Measurements from ENCODE around the gene RNF222. TPM values are rescaled to one million over a fixed set of nuclear protein-coding genes. Genes with fewer than 3 reads are reported as not detected.

RNF222 gene
- total and polyA plus RNA-seq, 2 experiments from 2014 or later = 0.07 TPM; not detected in 1

DNA sequence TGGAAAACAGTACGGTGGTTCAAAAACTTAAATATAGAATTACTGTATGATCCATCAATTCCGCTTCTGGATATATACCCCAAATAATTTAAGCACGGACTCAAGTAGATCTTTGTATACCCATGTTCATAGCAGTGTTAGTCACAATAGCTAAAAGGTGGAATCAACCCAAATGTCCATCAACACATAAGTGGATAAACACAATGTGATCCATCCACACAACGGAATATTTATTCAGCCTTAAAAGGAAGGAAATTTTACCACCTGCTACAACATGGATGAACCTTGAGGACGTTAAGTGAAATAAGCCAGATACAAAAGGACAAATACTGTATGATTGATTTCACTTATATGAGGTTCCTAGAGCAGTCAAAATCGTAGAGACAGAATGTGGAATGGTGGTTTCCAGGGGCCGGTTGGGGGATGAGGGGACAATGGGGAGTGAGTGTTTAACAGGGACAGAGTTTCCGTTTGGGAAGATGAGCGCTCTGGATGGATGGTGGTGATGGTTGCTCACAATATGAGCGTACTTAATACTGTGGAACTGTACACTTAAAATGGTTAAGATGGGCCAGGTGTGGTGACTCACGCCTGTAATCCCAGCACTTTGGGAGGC, 5.4 kb upstream of the RNF222 start:
- Histone ChIP-seq H3K4me2 (no peak overlapping the region), H3K36me3 (ENCODE audit: insufficient read depth) (no peaks in the 10 kb centered on the region), H3K79me2 (replicated peaks; ENCODE audit: insufficient read depth) (no peaks in the 10 kb centered on the region), H3F3A (replicated peaks; ENCODE audit: low read depth) (no peaks in the 10 kb centered on the region), H3K27ac (ENCODE audit: low read depth) (no peak overlapping the region), H3K27me3 (ENCODE audit: insufficient read depth) (no peaks in the 10 kb centered on the region), H3K9me2 (ENCODE audit: insufficient read depth) (no peaks in the 10 kb centered on the region), H3K4me3 (no peak overlapping the region), H3K4me1 (ENCODE audit: insufficient read depth) (peaks cover under 1% of the 10 kb centered on the region; the same call in 1 of the 2 replicates), H4K20me1 (replicated peaks; ENCODE audit: insufficient read depth) (no peaks in the 10 kb centered on the region), H2AFZ (no peak overlapping the region)
- ATAC-seq (no peak), DNase-seq (ENCODE audit: low spot score) (no peak)
- H3K27ac Mint-ChIP-seq = no peak overlapping the region
- H3K36me3 Mint-ChIP-seq (ENCODE audit: low read depth) = no peaks in the 10 kb centered on the region
- H3K27me3 Mint-ChIP-seq (ENCODE audit: insufficient read depth, low read depth, poor library complexity) = peaks cover 8% of the 10 kb centered on the region
- no peaks in the 10 kb centered on the region; the same call in 2 of the 3 replicates for H3K4me1 Mint-ChIP-seq
- H3K9me3 Mint-ChIP-seq = no peaks in the 10 kb centered on the region
- H3K4me3 Mint-ChIP-seq = no peak overlapping the region
- no peak for TF ChIP-seq JUNB (IDR thresholded peaks at IDR 0.05; ENCODE audit: unreplicated experiment)
- TF ChIP-seq EZH2phosphoT487 (IDR thresholded peaks at IDR 0.05; ENCODE audit: unreplicated experiment) = no peak
- TF ChIP-seq, protein P1, sequence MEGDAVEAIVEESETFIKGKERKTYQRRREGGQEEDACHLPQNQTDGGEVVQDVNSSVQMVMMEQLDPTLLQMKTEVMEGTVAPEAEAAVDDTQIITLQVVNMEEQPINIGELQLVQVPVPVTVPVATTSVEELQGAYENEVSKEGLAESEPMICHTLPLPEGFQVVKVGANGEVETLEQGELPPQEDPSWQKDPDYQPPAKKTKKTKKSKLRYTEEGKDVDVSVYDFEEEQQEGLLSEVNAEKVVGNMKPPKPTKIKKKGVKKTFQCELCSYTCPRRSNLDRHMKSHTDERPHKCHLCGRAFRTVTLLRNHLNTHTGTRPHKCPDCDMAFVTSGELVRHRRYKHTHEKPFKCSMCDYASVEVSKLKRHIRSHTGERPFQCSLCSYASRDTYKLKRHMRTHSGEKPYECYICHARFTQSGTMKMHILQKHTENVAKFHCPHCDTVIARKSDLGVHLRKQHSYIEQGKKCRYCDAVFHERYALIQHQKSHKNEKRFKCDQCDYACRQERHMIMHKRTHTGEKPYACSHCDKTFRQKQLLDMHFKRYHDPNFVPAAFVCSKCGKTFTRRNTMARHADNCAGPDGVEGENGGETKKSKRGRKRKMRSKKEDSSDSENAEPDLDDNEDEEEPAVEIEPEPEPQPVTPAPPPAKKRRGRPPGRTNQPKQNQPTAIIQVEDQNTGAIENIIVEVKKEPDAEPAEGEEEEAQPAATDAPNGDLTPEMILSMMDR (conservative IDR thresholded peaks at IDR 0.05; ENCODE audit: low read depth in 2 of 2) = no peak
- TF ChIP-seq EZH2 (IDR thresholded peaks at IDR 0.05; ENCODE audit: low read depth, unreplicated experiment) = no peak
- no peak for TF ChIP-seq ZNF331 (CRISPR knock-in tag; IDR thresholded peaks at IDR 0.05; ENCODE audit: low read depth)
- TF ChIP-seq NANOG (IDR thresholded peaks at IDR 0.05; ENCODE audit: borderline replicate concordance) = no peak
- TF ChIP-seq, protein P2, sequence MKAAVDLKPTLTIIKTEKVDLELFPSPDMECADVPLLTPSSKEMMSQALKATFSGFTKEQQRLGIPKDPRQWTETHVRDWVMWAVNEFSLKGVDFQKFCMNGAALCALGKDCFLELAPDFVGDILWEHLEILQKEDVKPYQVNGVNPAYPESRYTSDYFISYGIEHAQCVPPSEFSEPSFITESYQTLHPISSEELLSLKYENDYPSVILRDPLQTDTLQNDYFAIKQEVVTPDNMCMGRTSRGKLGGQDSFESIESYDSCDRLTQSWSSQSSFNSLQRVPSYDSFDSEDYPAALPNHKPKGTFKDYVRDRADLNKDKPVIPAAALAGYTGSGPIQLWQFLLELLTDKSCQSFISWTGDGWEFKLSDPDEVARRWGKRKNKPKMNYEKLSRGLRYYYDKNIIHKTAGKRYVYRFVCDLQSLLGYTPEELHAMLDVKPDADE (IDR thresholded peaks at IDR 0.05) = no peak

DNA sequence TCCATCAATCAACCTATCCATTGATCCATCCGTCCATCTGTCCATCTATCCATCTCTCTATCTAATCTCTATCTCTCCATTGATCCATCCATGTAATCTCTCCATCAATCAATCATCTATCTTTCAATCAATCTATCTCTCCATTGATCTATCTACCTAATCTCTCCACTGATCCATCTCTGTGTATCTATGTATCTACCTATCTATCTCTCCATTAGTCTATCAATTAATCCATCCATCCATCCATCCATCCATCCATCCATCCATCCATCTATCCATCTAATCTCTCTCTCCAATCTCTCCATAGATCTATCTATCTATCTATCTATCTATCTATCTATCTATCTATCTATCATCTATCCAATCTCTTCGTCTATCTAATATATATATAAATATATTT, 3.5 kb upstream of the RNF222 start:
- no peak overlapping the region for H3K4me3 ChIP-seq
- H4K20me1 ChIP-seq (replicated peaks; ENCODE audit: insufficient read depth) = no peaks in the 10 kb centered on the region
- DNase-seq (ENCODE audit: low spot score) (no peak), ATAC-seq (no peak)
- Mint-ChIP-seq H3K27me3 (ENCODE audit: insufficient read depth, low read depth, poor library complexity) (peaks cover 8% of the 10 kb centered on the region), H3K27ac (no peak overlapping the region), H3K9me3 (no peaks in the 10 kb centered on the region), H3K4me3 (no peak overlapping the region), H3K36me3 (ENCODE audit: low read depth) (no peaks in the 10 kb centered on the region), H3K4me1 (no peaks in the 10 kb centered on the region)
- no peaks in the 10 kb centered on the region for H3K79me2 ChIP-seq (replicated peaks; ENCODE audit: insufficient read depth)
- H3K27ac ChIP-seq (ENCODE audit: low read depth) = no peak overlapping the region
- H3K4me2 ChIP-seq = no peak overlapping the region
- no peaks in the 10 kb centered on the region for H3K4me1 ChIP-seq (ENCODE audit: insufficient read depth)
- no peaks in the 10 kb centered on the region for H3K36me3 ChIP-seq (ENCODE audit: insufficient read depth)
- no peak overlapping the region for H2AFZ ChIP-seq
- no peaks in the 10 kb centered on the region for H3K9me2 ChIP-seq (ENCODE audit: insufficient read depth)
- no peaks in the 10 kb centered on the region for H3K27me3 ChIP-seq (ENCODE audit: insufficient read depth)
- H3F3A ChIP-seq (replicated peaks; ENCODE audit: low read depth) = no peaks in the 10 kb centered on the region; the same call in 1 of the 2 replicates
- TF ChIP-seq, protein P2 (IDR thresholded peaks at IDR 0.05) = no peak
- TF ChIP-seq ZNF114 (CRISPR knock-in tag; IDR thresholded peaks at IDR 0.05) (no peak), NANOG (IDR thresholded peaks at IDR 0.05; ENCODE audit: borderline replicate concordance) (no peak), EZH2phosphoT487 (IDR thresholded peaks at IDR 0.05; ENCODE audit: unreplicated experiment) (no peak), ZNF331 (CRISPR knock-in tag; IDR thresholded peaks at IDR 0.05; ENCODE audit: low read depth) (no peak), STAT1 (IDR thresholded peaks at IDR 0.05; ENCODE audit: unreplicated experiment) (no peak)
- TF ChIP-seq, protein P1 (conservative IDR thresholded peaks at IDR 0.05; ENCODE audit: low read depth in 2 of 2) = no peak
- TF ChIP-seq, protein P3, sequence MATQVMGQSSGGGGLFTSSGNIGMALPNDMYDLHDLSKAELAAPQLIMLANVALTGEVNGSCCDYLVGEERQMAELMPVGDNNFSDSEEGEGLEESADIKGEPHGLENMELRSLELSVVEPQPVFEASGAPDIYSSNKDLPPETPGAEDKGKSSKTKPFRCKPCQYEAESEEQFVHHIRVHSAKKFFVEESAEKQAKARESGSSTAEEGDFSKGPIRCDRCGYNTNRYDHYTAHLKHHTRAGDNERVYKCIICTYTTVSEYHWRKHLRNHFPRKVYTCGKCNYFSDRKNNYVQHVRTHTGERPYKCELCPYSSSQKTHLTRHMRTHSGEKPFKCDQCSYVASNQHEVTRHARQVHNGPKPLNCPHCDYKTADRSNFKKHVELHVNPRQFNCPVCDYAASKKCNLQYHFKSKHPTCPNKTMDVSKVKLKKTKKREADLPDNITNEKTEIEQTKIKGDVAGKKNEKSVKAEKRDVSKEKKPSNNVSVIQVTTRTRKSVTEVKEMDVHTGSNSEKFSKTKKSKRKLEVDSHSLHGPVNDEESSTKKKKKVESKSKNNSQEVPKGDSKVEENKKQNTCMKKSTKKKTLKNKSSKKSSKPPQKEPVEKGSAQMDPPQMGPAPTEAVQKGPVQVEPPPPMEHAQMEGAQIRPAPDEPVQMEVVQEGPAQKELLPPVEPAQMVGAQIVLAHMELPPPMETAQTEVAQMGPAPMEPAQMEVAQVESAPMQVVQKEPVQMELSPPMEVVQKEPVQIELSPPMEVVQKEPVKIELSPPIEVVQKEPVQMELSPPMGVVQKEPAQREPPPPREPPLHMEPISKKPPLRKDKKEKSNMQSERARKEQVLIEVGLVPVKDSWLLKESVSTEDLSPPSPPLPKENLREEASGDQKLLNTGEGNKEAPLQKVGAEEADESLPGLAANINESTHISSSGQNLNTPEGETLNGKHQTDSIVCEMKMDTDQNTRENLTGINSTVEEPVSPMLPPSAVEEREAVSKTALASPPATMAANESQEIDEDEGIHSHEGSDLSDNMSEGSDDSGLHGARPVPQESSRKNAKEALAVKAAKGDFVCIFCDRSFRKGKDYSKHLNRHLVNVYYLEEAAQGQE (IDR thresholded peaks at IDR 0.05; ENCODE audit: unreplicated experiment) = no peak

All from GM23338 (cell line).